Measurements from ENCODE around the gene FAM83E. TPM values are rescaled to one million over a fixed set of nuclear protein-coding genes. Genes with fewer than 3 reads are reported as not detected.
A peak's percentile ranks its signal among the peaks of the same experiment; 100 is the strongest.

The FAM83E gene
- total RNA-seq, 1 donor from 2014 or later: 31.1 TPM

- TF ChIP-seq CTCF (IDR thresholded peaks at IDR 0.05): no peak
- ATAC-seq (no peak), DNase-seq (peak; percentile 72)
- peak overlapping the region; percentile 80 for H3K4me3 ChIP-seq
- no peaks in the 10 kb centered on the region for H3K9me3 ChIP-seq
- intact Hi-C loops (cut with DNase I): no loop called here
- peaks cover 17% of the 10 kb centered on the region for H3K4me1 ChIP-seq
- H3K27ac ChIP-seq: peak overlapping the region; percentile 93
- no peaks in the 10 kb centered on the region for H3K36me3 ChIP-seq
- H3K27me3 ChIP-seq: no peaks in the 10 kb centered on the region
Observed at GRCh38 chr19:48638831-48639381, 24.0 kb upstream of the FAM83E start.

- ATAC-seq (peak; percentile 56), DNase-seq (peak; percentile 89)
- TF ChIP-seq CTCF (IDR thresholded peaks at IDR 0.05): no peak
- Histone ChIP-seq H3K4me3 (peak overlapping the region; percentile 80), H3K9me3 (no peaks in the 10 kb centered on the region), H3K4me1 (peaks cover 24% of the 10 kb centered on the region), H3K27ac (peak overlapping the region; percentile 93), H3K36me3 (peaks cover 2% of the 10 kb centered on the region), H3K27me3 (no peaks in the 10 kb centered on the region)
- intact Hi-C loops (cut with DNase I): no loop called here
Observed at GRCh38 chr19:48637948-48638830, 23.3 kb upstream of the FAM83E start.

GRCh38 chr19:48637449-48637947 lies 22.6 kb upstream of the FAM83E start:
- Histone ChIP-seq H3K27ac (peak overlapping the region; percentile 93), H3K4me1 (peaks cover 31% of the 10 kb centered on the region), H3K36me3 (peaks cover 9% of the 10 kb centered on the region), H3K9me3 (no peaks in the 10 kb centered on the region), H3K4me3 (peak overlapping the region; percentile 80), H3K27me3 (no peaks in the 10 kb centered on the region)
- no peak for TF ChIP-seq CTCF (IDR thresholded peaks at IDR 0.05)
- ATAC-seq: peak; percentile 81
- intact Hi-C loops (cut with DNase I): no loop called here
- DNase-seq: peak; percentile 100

- Histone ChIP-seq H3K9me3 (no peaks in the 10 kb centered on the region), H3K27me3 (no peaks in the 10 kb centered on the region), H3K4me1 (peaks cover 32% of the 10 kb centered on the region), H3K4me3 (peak within 1 kb of the TSS; percentile 80), H3K27ac (peak within 1 kb of the TSS; percentile 93), H3K36me3 (peaks cover 10% of the 10 kb centered on the region)
- DNase-seq (peak; percentile 88), ATAC-seq (peak; percentile 3)
- TF ChIP-seq CTCF (IDR thresholded peaks at IDR 0.05): peak; percentile 21
- intact Hi-C loops (cut with DNase I): no loop called here
Observed at GRCh38 chr19:48636859-48637448, 22.1 kb upstream of the FAM83E start, which contains the start of gene DBP. Gene DBP, minus strand, starts transcription at chr19:48637379. Its CDS starts 385 bp downstream, at chr19:48636994.

GRCh38 chr19:48635966-48636858 lies 21.3 kb upstream of the FAM83E start:
- H3K4me1 ChIP-seq: peaks cover 36% of the 10 kb centered on the region
- H3K27ac ChIP-seq: peak overlapping the region; percentile 93
- ATAC-seq: no peak
- peak overlapping the region; percentile 80 for H3K4me3 ChIP-seq
- DNase-seq: peak; percentile 85
- peaks cover 11% of the 10 kb centered on the region for H3K36me3 ChIP-seq
- no peaks in the 10 kb centered on the region for H3K9me3 ChIP-seq
- intact Hi-C loops (cut with DNase I): no loop called here
- H3K27me3 ChIP-seq: no peaks in the 10 kb centered on the region
- TF ChIP-seq CTCF (IDR thresholded peaks at IDR 0.05): no peak

Data from upper lobe of right lung (tissue), 1 donor.